Peyer's patch (tissue), 4 donors: Measurements from ENCODE around the gene HPX.

Source experiments
- CTCF ChIP-seq, 6 experiments: fragments of 450-650 bp in 4 of 6; fragments of 200-600 bp in 2 of 6; sonication (generic) in 1 of 6; IDR thresholded peaks; one replicate each; pipeline ENCODE4 v1.5.1; 2017 to 2019; ENCODE audit warnings: antibody characterized with exemption in 6 of 6, mild to moderate bottlenecking in 3 of 6, moderate library complexity in 1 of 6
- POLR2A ChIP-seq, 2 donors: fragments of 450-650 bp; IDR thresholded peaks; one replicate each; pipeline ENCODE4 v1.5.1; 2017; ENCODE audit warnings: antibody characterized with exemption in 2 of 2, mild to moderate bottlenecking in 2 of 2, moderate library complexity in 2 of 2

- TF ChIP-seq POLR2A (IDR thresholded peaks at IDR 0.05), result no peak
- TF ChIP-seq CTCF (IDR thresholded peaks at IDR 0.05), result peak; percentile 68 to 79 (median 76)
Measured at GRCh38 chr11:6443269-6444003, 2.6 kb upstream of the HPX start.
